ENCODE measurements around the gene ADAT2.

ADAT2 gene

DNA sequence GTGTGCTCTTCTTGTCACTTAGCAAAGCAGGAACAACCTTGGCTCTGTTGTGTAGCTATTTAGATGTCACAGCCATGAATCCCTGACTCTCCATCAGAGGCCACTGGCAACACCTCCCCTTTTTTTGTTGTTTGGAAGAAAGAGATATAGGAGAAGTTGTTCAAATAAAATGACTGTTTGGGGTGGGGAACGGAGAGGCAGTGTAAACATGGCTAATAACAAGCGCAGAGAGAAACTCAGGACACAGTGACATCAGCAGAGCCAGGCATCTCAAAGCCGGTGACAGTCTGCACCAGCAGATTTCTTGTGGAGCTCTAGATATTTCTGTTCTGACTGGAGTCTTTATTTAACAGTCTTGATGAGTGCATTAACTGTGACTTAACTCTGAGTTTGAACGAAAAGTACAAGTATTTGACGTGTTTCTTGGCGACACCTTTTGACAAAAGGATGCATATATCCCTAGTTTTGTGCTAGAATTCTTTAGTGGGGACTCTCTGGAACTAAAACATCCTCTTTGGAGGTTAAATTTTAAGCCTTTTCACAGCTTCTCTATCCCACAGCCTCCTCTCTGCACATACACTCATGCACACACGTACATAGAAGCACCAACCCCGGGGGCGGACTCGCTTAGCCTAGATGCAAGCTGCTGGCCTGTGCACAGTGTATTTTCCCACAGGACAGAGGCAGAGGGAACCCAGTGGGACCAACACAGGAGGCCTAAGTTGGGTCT, 53.8 kb downstream of the ADAT2 start:
- DNase-seq, result no peak

- DNase-seq, result no peak
Observed at GRCh38 chr6:143395699-143396098, 54.8 kb downstream of the ADAT2 start.

DNA sequence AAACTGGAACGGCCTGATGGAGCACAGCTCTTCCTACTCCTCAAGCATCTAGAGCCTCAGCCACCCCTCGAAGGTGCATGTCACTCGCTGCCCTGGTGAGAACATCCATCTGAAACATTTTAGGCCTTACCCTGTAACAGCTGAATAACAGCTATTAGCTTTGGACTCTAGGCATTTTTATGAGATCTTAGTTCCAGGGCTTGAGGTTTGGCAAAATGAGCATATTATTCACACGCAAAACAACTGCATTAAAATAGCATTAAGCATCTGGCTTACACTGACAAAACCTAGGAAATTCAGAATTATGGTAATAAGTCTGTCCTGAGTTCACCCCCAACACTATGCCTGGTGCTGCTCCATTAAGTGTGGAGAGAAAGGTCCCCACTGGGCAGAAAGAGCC, 56.1 kb downstream of the ADAT2 start:
- no peak for DNase-seq

DNA sequence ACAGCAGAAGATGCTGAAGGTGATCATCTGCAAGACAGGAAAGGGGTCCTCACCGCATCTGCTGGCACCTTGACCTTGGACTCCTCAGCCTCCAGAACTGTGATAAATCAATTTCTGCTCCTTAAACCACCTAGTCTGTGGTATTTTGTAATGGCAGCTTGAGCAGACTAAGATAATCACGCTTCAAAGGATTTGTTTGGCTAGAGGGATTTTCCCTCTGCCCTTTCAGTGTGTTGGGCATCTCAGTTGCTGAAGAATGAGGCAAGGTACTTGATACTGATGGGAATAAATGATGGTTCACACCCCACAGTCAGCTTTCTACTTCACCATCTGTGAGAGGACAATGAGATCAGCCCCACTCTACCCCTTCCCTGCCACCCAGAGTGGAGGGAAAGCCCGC, 60.2 kb downstream of the ADAT2 start:
- DNase-seq, result no peak

DNA sequence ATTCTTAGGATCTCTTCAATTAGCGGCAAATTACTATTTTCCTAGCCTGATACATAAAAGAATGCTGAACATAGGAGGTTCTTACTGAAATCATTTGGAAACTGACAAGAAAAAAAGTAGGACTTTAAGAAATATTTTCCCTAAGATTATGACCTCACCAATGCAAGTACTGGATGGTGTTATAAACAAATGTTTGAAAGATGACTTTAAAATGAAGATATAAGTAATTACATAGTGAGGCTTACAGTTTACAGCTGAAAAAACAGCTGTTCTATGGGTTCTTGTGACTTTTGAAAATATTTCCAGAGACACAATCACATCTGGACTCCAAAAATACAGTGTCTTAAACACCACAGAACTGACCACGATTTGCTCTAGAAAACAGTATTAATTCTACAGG, 64.9 kb downstream of the ADAT2 start:
- no peak for DNase-seq

DNA sequence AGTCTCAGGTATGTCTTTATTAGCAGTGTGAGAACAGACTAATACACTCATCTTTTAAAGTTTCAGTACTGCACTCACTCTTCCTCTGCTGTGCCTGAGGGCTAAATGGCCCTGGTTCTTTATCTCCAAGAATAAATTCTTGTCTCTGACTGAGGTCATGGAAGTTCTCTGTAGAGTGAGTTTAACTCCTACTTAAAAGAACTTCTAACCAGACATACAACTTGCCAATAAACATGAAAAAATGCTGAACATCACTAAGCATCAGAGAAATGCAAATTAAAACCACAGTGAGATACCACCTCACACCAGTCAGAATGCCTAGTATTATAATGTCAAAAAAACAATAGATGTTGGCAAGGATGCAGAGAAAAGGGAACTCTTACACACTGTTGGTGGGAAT, 73.6 kb downstream of the ADAT2 start:
- no peak for DNase-seq

GRCh38 chr6:143376375-143376774, 74.1 kb downstream of the ADAT2 start:
- no peak for DNase-seq

DNA sequence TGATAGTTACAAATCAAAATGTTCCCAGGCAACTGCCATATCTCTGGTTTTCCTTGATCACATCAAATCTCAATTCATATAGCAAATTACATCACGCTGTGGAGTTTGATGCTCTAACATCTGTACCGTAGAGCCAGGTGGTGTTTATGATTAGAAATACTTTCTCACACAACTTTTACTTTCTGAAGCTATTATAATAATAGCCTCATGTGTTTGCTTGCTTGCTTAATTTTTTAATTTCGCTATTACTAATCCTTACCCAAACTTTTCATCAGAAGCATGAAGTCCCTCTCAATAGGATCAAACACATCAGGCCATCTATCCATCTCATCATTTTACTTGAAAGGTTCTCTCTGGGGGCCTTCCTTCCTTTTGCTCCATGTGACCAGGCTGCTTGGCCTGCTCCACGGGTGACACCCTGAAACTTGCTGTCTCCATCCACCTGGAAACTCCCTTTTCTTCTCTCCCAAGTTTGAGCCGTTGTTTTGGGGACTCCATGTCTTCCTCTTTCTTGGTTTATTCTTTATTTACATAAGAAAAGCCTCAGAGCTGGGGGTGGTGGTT, 75.4 kb downstream of the ADAT2 start:
- no peak for DNase-seq

DNA sequence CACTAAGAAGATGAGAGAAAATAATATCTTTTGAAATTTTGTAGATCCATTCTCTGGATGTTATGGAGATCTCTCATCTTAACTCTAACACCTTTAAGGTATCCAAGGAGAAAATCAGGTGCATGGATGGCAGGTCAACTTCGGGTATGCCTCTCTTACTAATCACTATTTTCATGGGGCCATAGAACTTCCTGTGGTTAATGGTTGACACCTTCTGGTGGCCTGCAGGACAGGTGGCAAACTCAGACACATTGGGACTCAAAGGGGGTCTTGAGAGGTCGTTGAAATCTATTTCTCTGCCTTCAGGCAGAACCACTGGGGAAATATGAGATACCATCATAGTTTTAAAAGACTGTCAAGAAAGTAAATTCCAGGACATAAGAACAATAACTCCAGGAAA, 76.5 kb downstream of the ADAT2 start:
- no peak for DNase-seq

Data from activated CD4-positive, alpha-beta T cell treated with anti-CD3 and anti-CD28 coated beads, Interleukin-10, Interleukin-2, amounts not matched to agents 100 ng/mL and 50 ng/mL, durations not matched to agents 16 hours and 8 hours (primary cell).